Activated CD4-positive, alpha-beta T cell treated with anti-CD3 and anti-CD28 coated beads, Interleukin-10, Interleukin-2, amounts not matched to agents 100 ng/mL and 50 ng/mL, durations not matched to agents 16 hours and 8 hours (primary cell): ENCODE data around the gene GSTA4.

Source experiments
- DNase-seq: peaks from one replicate; pipeline ENCODE4 v3.0.0-alpha.2; 2020

The GSTA4 gene, protein sequence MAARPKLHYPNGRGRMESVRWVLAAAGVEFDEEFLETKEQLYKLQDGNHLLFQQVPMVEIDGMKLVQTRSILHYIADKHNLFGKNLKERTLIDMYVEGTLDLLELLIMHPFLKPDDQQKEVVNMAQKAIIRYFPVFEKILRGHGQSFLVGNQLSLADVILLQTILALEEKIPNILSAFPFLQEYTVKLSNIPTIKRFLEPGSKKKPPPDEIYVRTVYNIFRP

DNA sequence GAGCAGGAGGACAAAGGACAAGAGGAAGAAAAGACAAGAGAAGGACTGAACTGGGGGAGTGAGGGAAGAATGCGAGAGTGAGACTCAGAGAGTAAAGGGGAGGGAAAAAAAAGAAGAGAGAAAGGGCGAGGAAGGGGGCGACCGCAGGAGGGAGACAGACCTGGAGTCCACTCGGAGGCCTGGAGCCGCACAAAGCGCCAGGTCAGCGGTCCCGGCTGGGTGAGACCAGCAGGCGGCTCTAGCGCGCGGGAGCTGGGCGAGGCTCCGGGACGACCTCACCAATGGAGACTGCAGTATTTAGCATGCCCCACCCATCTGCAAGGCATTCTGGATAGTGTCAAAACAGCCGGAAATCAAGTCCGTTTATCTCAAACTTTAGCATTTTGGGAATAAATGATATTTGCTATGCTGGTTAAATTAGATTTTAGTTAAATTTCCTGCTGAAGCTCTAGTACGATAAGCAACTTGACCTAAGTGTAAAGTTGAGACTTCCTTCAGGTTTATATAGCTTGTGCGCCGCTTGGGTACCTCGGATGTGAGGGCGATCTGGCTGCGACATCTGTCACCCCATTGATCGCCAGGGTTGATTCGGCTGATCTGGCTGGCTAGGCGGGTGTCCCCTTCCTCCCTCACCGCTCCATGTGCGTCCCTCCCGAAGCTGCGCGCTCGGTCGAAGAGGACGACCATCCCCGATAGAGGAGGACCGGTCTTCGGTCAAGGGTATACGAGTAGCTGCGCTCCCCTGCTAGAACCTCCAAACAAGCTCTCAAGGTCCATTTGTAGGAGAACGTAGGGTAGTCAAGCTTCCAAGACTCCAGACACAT lies at the start of gene GSTA4:
TSS of gene GSTA4 (minus strand) at position 196 of the 824 bp plus-strand sequence. CDS start 1,041 bp downstream, outside the sequence.
- peak; percentile 95 for DNase-seq

DNA sequence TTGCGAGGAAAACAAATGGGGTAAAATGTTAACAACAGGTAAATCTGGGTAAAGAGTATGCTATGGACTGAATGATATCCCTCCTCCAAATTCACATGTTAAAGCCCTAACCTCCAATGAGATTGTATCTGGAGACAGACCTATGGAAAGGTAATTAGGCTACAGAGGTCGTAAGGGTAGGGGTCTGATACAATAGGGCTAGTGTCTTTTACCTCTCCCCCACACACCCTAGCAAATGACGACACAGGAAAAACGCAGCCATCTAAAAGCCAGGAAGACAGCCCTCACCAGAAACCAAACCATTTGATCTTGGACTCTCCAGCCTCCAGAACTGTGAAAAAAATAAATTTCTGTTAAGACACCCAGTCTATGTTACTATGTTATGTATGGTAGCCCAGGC lies 49.5 kb upstream of the GSTA4 start:
- no peak for DNase-seq

DNA sequence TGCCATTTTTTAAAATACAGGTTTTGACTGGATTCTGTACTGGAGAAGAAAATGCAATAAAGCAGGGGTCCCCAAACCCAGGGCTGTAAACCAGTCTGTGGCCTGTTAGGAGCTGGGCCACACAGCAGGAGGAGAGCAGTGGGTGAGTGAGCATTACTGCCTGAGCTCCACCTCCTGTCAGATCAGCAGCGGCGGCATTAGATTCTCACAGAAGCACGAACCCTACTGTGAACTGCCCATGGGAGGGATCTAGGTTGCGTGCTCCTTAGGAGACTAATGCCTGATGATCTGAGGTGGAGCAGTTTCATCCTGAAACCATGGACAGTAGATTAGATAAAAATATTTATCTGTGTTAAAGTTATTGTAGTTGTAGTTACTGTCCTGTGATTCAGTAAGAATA lies 49.0 kb upstream of the GSTA4 start:
- no peak for DNase-seq

DNA sequence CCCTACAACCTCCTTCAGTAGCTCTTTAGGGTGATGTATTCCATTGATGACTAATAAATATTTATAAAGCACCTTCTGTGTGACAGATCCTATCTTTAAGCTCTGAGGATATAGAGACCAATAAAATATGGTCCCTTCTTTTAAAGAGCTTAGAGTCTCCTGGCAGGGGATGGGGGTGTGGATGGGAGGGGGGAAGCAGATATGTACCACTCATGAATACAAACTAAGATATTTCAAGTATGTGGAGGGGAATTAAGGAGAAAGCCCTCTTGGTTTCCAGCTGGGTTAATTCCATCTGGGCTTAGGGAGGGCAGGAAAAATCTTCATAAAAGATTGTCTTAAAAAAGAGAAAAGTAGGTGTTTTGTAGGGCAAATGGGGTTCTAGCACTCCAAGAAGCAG lies 48.5 kb upstream of the GSTA4 start:
- no peak for DNase-seq

DNA sequence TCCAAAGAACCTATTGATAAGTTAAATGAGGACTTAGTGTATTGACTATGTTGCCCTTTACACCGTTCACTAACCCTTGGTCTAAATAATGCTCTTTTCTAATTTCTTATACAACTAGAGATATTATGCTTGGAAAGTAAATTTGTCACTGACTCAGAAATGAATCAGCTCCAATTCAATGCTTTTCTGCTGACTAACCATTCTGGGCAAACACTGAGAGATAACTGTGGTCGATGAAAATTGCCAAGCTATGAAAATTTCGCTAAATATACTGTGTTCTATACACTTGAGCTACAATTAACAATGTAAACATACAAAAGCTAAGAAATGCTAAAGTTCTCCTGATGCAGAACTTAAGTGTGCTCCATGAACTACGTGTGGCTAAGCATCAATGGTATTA lies 47.0 kb upstream of the GSTA4 start:
- DNase-seq: no peak

DNA sequence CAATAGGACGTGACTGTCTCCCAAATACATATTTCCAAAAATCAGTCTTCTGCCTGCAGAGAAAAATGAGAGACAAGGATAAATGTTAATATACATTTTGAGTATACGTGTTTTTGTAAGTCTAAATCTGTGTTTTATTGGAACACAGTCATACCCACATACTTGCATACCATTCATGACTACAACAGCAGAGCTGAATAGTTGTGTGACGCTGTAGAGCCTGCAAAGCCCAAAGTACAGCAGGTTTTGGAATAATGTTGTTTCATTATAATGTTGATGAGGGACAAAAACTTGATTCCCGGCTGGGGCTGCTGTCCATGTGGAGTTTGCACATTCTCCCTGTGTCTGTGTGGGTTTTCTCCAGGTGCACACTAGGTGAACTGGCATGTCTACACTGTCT lies 46.3 kb upstream of the GSTA4 start:
- no peak for DNase-seq

DNA sequence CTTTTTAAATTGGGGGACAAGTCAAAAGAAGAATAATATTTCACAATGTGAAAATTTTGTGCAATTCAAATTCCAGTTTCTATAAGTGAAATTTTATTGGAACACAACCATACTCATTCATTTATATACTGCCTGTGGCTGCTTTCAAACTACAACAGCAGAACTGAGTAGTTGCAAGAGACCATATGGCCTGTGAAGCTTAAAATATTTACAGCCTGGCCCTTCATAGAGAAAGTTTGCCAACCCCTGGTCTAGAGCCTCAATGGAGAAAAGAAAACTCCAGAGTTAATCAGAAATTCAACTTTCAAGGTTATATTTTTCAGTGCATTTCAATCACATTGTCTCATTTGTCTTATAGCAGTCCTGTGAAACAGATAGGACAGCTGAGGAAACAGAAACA lies 43.5 kb upstream of the GSTA4 start:
- no peak for DNase-seq

DNA sequence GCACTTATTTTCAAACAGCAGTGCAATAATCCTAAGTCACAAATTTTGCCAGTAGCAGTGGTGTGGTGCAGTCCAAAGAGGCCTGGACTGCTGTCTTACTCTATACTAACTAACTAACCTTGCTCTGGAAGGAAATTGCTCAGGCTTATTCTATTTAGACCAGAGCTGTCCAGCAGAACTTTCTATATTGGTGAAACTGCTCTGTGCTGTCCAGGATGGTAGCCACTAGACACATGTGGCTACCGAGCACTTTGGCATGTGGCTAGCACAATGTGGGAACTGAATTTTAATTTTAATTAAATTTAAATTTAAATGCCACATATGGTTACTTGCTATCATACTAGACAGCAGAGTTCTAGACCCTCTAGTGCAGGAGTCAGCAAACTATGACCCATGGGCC lies 43.1 kb upstream of the GSTA4 start:
- DNase-seq: no peak

DNA sequence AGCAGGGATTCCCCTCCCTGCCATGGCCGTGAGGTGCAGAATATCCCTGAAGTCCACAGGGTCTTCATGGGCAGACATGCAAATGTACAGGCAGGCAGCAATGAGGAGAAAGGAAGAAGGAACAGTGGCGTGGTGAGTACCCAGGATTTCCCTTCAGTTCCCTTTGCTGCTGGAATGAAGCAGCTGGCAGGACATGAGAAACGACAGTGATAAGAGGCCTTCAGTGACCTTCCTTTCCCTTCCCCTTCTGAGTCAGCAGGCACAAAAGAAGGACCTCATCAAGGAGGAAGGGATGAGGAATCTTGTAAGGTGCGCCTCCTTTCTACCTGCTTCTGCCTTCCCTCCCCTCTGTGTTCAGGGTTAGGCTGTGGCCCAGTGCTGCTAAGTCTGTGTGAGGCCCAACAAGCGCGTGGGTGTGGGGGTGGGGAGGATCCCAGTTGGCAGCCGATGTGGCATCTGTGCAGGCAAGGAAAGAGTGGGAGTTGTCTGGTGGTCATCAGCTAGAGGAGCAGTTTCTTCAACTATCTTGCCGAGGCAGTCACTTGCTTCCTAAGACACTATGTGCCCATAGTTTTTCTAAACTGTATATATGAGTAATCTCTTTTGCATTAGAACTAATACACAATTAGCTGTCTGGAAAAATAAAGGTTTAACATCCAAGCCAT lies 40.6 kb upstream of the GSTA4 start:
- DNase-seq: no peak

DNA sequence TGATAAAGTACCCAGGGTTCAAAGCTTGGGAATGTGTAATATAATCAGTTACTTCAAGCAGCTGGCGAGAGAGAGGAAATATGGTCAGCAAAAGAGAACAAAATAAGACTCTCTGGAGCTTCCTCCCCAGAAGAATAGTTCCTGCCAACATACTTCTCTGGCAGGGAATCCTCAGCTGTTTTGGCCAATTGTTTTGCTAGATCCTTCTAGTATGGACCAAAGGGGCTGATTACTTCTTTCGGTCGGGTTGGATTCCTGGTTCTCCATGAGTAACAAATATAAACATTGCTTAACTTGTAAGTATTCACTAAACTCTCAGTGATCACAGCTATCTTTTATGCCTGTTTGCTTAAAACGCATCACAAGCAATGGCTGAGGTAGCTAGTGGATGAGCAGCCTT lies 38.7 kb upstream of the GSTA4 start:
- no peak for DNase-seq

DNA sequence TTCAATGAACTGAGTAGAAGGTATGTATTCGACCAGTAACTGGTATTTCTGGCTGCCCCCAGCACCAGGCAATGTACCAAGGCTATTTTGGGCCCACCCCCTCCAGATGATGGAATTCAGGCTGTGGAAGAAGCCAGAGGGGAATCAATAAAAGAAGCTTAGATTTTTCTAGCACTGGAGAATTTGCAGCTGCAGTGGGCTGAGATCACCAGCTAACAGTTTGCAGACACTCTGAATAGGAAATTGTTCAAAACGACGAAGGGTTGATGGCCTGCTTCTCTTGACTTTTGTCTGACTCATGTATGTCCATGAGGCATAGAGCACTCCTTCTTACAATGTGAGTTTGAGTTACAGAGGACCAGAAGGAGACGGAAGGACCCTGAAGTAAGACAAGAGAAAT lies 37.8 kb upstream of the GSTA4 start:
- no peak for DNase-seq

DNA sequence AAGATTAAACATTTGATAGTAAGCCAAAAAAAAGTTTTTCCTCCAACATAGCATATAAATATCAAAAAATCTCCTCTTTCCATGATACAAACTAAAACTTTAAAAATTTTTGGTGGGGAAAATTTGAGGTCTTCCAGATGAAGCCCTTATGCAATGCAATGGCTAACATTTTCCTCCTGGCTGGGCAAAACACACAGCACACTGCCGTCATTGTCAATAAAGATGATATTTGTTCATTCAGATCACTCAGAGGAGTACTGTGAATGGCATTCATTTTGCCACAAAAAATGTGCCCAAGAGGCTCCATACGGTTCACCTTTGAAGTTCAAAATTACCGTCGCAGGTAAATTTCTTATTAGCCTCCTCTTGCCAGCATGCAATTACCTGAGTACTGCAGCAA lies 36.2 kb upstream of the GSTA4 start:
- no peak for DNase-seq

DNA sequence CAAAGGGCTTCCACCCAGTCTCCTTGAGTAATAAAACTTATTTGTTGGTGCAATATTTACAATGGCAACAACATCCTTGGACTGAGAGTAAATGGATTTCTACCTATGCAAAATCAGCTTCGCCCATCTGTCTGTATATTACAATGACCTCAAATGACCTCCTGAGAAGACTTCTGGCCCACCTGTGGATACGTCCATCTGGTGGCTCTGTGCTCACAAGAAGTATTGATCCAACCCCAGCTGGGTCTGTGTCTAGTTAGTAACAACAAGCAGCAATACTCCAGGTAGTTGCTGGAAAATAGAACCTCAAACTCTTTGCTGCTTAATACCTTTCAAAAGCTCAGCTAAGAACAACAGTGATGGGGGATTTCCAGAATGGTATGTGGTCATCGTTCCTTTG lies 34.7 kb upstream of the GSTA4 start:
- no peak for DNase-seq

DNA sequence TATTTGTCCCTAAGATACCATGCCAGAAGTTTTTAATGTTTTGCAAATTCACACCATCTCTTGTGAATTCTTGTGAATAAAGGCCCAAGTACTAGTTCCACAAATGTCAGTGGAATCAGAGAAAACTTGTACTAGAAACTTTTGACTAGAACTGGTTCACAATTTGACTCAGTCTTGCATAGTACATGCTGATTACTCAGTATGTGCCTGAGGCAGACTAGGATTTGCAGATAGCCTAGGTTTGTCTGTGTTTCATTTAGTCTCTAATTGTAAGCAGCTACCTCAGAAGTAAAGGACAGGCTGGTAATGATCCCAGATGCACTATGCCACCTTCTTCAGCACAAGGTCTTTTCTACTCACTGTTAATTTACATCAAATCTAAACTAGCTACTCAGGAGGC lies 34.2 kb upstream of the GSTA4 start:
- DNase-seq: peak; percentile 64

DNA sequence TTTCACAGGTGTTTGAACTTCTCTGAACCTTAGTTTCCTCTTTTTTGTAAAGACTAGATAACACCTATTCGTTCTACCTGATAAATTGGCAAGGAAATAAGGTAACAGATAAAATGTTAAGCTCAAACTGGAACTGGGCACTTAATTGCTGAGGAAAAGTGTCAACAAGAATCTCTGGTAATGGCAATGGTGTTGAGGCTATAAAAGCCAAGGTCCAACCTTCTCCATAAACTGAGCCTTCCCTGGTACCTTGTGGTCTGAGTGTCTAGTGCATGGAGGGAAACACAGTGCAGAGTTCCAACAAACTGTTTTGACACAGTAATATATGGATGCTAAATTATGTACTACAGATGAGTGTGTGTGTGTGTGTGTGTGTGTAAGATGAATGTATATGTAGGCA lies 33.4 kb upstream of the GSTA4 start:
- DNase-seq: no peak

DNA sequence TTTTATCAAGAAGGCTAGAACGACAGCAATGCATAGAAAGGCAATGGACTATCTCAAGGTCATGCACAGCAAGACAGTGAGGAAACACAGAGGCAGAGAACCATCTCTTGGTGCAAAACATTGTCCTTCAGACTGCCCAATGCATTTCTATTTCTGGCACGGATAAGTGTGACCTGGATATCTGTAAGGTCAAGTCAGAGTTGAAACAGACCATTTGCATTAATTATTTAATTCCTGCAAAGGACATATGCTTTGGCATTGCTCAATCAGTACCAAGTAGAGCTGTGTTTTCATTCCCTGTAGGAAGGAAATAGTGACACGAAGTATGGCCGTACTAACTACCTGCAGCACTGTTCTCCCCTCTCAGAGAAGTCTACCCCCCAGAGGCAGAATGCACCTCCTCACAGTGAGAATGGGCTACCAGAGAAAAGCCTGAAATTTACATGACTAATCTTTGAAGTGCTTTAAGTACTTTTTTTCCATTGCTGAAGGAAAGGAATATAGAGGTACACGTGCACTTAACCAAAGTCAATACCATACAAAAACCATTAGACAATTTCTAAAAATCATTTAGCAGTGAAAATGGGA lies 32.1 kb upstream of the GSTA4 start:
- DNase-seq: no peak

DNA sequence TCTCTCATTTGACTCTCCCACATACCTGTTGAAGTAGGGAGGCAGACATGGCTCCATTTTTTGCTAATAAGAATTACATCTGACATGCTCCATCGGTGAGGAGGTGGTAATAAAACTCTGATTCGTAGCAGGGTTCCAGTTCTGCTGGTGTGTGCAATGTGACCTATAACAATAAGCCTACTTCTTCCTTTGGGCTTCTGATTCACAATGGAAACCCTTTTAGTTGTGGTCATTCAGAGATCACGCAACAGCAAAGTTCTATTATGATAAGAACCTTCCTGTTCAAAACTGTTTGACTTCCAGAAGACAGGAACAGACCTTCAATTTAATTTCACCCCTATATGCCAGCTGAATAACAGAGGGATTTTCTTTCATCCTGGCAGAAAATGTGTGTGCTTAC lies 31.4 kb upstream of the GSTA4 start:
- DNase-seq: peak; percentile 28

DNA sequence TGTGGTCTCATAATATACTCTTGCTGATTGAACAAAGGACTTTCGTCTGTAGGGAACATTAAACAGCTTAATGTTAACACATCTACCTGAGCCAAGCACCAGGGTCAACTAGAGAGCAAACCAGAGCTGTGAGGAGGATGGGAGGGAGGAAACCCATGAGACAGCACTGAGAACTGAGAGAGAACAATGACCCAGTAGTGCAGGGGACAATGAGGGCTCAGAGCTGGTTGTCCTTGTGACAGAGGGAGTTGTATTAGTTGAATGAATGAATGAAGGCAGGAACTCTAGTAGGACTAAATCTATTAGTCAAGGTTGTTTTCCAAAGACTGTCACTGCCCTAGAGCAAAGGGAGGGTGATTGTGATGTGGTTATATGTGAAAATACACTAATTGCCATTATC lies 28.2 kb upstream of the GSTA4 start:
- DNase-seq: no peak

DNA sequence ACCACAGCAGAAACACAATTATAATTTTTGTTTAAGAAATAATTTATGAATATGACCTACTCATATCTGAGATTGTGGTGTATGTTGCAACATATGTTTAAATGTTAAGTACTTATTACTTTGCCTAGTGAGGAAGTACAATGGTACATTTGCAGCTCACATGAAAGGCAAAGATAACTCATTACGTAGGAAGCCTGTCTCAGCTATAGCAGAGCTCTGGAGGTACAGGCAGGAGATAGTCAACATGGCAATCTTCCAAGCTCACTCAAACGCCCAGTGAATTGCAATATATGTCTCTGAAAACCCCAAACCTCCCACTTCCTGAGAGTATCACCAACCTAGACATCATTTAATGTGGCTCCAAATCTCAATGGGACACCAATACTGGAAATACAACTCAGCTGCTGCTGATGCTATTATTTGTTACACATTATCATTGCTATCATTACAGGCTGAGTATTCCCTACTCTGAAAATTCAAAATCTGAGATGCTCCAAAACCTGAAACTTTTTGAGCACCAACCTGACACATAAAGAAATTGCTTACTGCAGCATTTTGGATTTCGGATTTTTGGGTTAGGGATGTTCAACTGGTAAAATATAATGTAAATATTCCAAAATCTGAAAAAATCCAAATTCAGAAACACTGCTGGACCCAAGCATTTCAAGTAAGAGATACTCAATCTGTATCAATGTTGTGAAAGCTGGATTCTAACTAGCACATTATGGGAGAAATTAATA lies 25.1 kb upstream of the GSTA4 start:
- DNase-seq: no peak

DNA sequence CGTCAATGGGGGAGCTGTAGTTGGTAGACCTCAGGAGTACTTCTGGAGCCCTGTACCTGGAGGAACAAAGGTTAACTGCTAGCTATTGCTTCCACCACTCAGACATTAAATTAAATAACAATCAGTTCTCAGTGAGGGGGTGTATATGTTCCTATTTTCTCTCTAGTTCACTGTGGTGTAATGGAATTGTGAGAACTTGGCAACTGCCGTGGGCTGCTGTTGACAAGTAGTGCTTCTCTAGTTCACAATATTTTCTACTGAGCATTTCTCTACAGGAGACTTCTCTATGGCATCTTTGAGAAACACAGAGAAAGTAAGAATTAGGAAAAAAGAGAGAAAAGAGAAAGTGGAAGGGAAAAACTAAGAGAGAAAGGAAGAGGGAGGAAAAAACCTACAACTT lies 23.4 kb upstream of the GSTA4 start:
- no peak for DNase-seq

DNA sequence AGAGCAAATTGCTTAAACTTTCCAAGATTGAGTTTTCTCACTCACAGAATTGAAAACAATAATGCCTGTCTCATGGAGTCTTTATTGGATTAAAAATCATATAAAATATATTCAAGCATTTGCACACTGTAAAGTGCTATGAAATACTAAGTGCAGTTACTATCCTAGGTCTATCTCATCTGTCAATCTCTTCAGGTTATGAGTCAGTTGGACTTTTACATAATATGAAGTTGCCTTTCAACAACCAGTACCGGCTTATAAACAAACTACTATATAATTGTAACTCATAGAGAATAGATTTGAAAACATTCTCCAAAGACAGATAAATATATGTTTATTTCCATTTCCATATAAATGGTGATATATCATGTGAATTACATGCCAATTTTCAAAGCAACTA lies 20.4 kb upstream of the GSTA4 start:
- DNase-seq: no peak

DNA sequence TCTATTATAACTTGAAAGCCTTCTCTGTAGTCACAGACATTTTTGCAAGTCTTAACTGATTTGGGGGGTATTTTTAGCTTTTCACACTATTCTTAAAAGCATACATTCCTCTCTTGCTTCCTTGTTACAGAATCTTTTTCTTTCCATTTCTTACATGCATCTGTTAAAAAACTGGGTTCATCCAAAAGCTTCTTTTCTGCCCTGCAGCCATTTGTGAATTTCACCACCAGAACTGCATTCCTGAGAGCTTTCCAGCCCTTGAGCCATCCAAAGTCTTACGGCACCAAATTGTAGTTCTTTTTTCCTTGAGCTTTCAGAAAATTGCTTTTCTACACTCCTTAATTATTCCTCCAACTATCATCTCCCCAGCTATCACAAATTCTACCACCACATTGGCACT lies 19.7 kb upstream of the GSTA4 start:
- no peak for DNase-seq

DNA sequence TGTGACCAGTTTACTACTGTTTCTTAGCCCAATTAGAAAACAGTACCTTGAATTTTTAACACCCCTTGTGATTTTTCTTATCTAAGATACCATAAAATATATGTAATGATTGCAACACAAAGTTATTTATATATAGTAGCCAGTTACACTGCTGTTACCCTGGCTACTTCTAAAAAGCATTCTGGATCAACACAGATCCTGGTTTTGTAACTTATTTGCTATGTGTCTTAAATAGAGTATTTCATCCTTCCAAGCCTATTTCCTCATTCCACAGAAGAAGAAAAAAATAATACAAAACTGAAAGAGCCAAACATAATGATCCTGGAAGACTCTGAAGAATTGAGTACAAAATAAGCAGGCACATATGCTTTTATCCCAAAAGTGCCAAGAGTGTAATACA lies 19.0 kb upstream of the GSTA4 start:
- DNase-seq: no peak
